ENCODE results near the gene CCT5. TPM values are rescaled to one million over a fixed set of nuclear protein-coding genes. Genes with fewer than 3 reads are reported as not detected.
"Not testable (repeated sequence)": the region's sequence is repeated elsewhere in the genome, so short reads cannot be mapped to it uniquely, and the experiment has no call there.

The CCT5 gene
- total RNA-seq, 4 donors from 2014 or later, result 61.9 to 113 (median 81.0) TPM

DNA sequence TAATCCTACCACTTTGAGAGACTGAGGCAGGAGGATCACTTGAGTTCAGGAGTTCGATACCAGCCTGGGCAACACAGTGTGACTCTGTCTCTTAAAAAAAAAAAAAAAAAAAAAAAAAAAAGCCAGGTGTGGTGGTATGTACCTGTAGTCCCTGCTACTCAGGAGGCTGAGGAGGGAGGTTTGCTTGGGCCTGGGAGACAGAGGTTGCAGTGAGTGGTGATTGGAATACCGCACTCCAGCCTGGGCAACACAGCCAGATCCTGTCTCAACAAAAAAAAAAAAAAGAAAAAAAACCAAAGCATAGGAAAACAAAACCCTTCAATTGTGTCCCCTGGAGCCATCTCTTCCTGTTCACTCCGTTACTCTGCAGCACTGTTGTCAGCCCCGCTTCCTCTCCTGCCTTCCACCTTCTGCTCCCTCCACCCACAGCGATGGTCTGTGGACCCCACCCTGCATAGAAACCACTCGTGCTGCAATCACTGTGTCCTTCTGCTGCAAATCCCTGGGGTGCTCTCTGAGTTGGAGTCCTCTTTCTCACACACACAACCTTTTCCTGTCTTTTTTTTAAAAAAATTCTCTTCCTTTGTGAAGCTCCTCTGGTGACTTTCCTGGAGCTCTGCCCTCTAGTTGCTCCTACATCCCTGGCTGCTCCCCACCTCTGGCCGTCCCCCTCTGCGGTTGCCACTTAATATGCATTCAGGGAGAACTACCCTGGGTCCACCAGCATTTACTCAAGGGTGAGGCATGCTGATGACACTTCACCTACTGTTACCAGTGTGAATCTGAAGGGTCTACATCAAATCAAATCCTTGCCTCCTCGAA, 22.2 kb downstream of the CCT5 start:
- H3K9me3 ChIP-seq, result no peaks in the 10 kb centered on the region
- no peak for TF ChIP-seq POLR2A (IDR thresholded peaks at IDR 0.05)
- TF ChIP-seq, protein P1, sequence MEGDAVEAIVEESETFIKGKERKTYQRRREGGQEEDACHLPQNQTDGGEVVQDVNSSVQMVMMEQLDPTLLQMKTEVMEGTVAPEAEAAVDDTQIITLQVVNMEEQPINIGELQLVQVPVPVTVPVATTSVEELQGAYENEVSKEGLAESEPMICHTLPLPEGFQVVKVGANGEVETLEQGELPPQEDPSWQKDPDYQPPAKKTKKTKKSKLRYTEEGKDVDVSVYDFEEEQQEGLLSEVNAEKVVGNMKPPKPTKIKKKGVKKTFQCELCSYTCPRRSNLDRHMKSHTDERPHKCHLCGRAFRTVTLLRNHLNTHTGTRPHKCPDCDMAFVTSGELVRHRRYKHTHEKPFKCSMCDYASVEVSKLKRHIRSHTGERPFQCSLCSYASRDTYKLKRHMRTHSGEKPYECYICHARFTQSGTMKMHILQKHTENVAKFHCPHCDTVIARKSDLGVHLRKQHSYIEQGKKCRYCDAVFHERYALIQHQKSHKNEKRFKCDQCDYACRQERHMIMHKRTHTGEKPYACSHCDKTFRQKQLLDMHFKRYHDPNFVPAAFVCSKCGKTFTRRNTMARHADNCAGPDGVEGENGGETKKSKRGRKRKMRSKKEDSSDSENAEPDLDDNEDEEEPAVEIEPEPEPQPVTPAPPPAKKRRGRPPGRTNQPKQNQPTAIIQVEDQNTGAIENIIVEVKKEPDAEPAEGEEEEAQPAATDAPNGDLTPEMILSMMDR (IDR thresholded peaks at IDR 0.05), result no peak
- DNase-seq, result no peak

DNA sequence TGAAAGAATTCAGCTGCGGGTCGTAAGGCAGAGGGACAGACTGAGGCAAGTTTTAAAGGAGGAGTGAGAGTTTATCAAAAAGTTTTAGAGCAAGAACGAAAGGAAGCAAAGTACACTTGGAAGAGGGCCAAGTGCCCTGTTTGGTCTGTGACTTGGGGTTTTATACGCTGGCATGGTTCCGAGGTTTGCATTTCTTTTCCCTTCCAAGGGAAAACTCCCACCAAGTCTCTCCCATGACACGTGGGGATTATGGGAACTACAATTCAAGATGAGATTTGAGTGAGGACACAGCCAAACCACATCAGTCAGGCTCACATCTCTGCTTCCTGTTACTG, 22.8 kb downstream of the CCT5 start:
- not testable (repeated sequence) for DNase-seq, H3K36me3 ChIP-seq, H3K4me1 ChIP-seq, H3K4me3 ChIP-seq, H3K27me3 ChIP-seq, H3K9me3 ChIP-seq
- H3K27ac ChIP-seq, result peak overlapping the region in 1 of 4 donors; percentile 13

More for the DNA sequence above, 22.2 kb downstream of the CCT5 start:
- H3K4me1 ChIP-seq, result peaks cover 0 to 7% (median 0%) of the 10 kb centered on the region in 4 donors
- H3K4me3 ChIP-seq, result no peak overlapping the region
- H3K36me3 ChIP-seq, result no peaks in the 10 kb centered on the region
- H3K27ac ChIP-seq, result peak overlapping the region in 1 of 4 donors; percentile 13
- H3K27me3 ChIP-seq, result no peaks in the 10 kb centered on the region

DNA sequence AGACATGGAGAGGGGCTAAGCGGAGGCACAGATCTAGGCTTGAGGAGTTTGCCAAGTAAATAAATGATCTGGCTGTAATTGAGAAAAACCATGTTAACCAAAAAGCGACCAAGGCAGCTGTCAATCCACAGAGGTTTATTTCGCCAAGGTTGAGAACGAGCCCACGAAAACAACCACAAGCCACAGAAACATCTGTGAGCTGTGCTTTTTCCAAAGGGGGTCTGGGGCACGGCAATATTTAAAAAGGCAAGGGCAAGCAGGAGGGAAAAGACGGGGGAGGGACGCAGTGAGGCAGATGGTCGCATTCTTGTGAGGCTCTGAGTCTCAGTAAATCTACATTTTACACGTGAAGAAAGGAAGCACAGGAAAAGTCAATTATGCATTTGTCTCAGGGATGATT, 25.4 kb downstream of the CCT5 start:
- Histone ChIP-seq H3K27me3 (no peaks in the 10 kb centered on the region), H3K27ac (no peak overlapping the region), H3K4me1 (no peaks in the 10 kb centered on the region), H3K9me3 (no peaks in the 10 kb centered on the region), H3K4me3 (no peak overlapping the region), H3K36me3 (peaks cover 0 to 27% (median 0%) of the 10 kb centered on the region in 3 donors)
- TF ChIP-seq POLR2A (IDR thresholded peaks at IDR 0.05), result no peak
- TF ChIP-seq, protein P1 (IDR thresholded peaks at IDR 0.05), result no peak
- peak in 1 of 3 donors; percentile 3 for DNase-seq

DNA sequence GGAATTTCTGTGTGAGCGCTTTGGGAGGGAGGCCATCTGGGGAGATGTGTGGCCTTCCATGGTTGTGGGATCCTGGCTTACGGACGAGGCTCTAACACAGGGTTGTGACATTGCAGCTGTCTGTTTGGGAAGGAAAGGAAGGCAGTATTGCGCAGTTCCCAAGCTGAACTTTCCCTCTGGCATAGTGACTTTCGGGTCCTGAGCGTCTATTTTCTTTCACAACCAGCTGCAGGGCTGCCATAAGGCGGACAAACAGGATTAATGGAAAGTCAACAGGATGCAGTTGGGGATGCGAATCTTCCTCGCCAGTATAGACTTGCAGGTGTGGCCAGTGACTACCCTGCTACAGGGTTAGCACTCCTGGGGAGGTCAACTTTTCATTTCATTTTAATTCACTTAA, 25.9 kb downstream of the CCT5 start:
- Histone ChIP-seq H3K27me3 (no peaks in the 10 kb centered on the region), H3K4me1 (no peaks in the 10 kb centered on the region), H3K4me3 (no peak overlapping the region), H3K36me3 (peaks cover 0 to 31% (median 0%) of the 10 kb centered on the region in 3 donors), H3K9me3 (no peaks in the 10 kb centered on the region), H3K27ac (no peak overlapping the region)
- DNase-seq, result no peak
- TF ChIP-seq, protein P1 (IDR thresholded peaks at IDR 0.05), result no peak
- no peak for TF ChIP-seq POLR2A (IDR thresholded peaks at IDR 0.05)

DNA sequence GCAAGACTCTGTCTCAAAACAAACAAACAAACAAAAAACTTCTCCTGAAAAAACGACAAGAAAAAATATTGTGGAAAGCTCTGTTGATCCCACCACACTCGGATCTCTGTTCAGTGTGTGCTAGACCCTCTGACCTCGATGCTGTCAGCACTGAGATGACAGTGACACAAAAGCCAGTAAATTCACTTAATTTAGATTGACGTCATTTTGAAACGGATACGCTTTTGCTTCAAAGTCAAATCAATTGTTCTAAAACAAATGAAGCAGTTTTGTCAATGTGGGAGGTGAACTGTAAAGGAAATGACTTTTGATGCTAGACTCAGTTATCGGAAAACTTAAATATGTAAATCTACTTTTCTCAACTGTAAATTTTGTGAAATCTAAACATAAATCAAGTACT, 26.6 kb downstream of the CCT5 start:
- H3K4me3 ChIP-seq, result no peak overlapping the region
- no peaks in the 10 kb centered on the region for H3K27me3 ChIP-seq
- DNase-seq, result no peak
- H3K9me3 ChIP-seq, result no peaks in the 10 kb centered on the region
- peaks cover 0 to 31% (median 0%) of the 10 kb centered on the region in 3 donors for H3K36me3 ChIP-seq
- no peaks in the 10 kb centered on the region for H3K4me1 ChIP-seq
- no peak overlapping the region for H3K27ac ChIP-seq
- TF ChIP-seq, protein P1 (IDR thresholded peaks at IDR 0.05), result no peak
- no peak for TF ChIP-seq POLR2A (IDR thresholded peaks at IDR 0.05)

DNA sequence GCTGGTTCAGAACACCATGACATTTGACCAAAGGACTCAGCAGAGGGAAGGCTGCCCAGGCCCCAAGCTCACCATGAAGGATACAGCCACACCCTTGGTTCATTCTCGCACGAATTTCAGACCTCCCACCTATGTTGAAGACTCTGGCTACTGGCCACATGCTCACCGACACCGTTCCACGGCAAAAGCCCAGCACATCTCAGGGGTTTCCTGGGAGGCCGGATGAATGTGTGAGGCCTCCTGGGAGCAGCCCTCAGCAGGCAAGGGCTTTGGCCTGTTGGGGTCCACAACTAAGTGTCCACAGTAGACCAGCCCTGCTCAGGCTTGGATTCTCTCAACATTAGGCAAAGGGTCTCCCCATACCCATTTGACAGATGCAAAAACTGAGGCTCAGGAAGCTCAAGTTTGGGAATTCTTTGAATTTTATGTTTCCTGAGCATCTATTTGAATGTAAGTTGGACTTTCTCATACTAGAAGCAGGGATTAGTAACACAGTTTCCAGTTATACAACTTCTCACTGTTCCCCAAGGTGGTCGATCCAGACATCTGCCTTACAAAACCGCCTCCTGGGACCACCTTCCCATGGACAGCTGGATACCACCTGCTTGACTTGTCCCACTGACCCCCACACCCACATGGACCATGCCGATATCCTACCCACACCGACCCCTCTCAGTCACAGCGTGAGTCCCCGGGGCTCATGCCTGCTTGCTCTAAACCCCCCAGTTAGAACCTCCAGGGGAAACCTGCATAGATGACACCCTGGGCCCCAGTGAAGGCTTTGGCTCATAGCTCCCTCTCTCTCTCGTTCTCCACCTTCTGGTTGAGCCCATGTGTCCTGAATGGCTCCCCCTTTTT, 27.9 kb downstream of the CCT5 start:
- H3K36me3 ChIP-seq, result peaks cover 0 to 31% (median 0%) of the 10 kb centered on the region in 3 donors
- H3K4me1 ChIP-seq, result no peaks in the 10 kb centered on the region
- DNase-seq, result no peak
- no peaks in the 10 kb centered on the region for H3K27me3 ChIP-seq
- no peak for TF ChIP-seq POLR2A (IDR thresholded peaks at IDR 0.05)
- TF ChIP-seq, protein P1 (IDR thresholded peaks at IDR 0.05), result no peak
- H3K4me3 ChIP-seq, result no peak overlapping the region
- H3K27ac ChIP-seq, result no peak overlapping the region
- no peaks in the 10 kb centered on the region for H3K9me3 ChIP-seq
